Activated T-cell treated with anti-CD3 and anti-CD28 coated beads for 24 hours (primary cell): ENCODE results near the gene ANKRD10.
A peak's percentile ranks its signal among the peaks of the same experiment; 100 is the strongest.

Source experiments
- DNase-seq: peaks from one replicate; pipeline ENCODE4 v3.0.0-alpha.2; 2020; ENCODE audit warnings: low read depth

ANKRD10 gene

DNA sequence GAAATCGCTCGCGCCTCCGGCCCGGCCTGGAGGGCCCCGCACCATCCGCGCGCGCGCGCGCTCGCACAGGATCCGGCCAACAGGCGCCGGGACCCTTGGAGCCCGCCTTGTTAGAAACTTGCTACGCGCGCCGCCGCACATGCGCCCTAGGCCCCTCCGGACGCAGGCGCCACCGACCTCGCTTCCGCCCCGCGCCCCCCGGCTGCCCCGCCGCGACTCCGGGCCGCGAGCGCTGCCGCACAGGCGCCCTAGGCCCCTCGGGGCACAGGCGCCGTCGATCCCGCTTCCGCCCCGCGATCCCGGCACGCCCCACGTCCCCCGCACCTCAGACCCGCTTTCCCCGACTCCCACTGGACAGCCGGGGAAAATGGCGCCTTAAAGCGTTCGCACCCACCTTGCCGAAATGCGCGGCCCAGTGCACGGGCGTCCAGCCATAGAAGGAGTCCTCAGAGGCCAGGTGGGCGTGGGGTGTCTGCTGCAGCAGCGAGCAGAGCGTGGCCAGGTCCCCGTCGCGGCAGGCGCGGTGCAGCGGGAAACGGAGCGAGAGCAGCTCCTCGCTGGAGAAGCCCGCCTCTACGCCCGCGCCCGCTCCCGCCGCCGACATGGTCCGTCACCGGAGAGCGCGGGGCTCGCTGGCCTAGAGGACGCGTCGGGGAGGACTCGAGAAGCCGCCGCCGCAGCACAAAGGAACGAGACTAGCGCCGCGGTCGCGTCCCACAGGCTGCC is 375 bp downstream of the ANKRD10 start:
- DNase-seq = peak; percentile 75

DNA sequence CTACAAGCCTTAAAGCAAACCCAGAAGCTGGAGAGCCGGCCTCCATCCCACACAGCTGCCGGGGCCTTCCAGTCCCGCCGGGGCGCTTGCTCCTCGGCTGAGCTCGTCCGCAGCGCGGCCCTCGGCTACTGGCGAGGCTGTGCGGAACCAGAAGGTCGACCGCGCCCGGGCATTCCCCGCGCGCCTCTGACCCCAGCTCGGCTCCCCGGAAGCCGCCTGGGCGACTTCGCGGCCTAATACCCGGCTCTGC is 863 bp downstream of the ANKRD10 start:
- DNase-seq = no peak

DNA sequence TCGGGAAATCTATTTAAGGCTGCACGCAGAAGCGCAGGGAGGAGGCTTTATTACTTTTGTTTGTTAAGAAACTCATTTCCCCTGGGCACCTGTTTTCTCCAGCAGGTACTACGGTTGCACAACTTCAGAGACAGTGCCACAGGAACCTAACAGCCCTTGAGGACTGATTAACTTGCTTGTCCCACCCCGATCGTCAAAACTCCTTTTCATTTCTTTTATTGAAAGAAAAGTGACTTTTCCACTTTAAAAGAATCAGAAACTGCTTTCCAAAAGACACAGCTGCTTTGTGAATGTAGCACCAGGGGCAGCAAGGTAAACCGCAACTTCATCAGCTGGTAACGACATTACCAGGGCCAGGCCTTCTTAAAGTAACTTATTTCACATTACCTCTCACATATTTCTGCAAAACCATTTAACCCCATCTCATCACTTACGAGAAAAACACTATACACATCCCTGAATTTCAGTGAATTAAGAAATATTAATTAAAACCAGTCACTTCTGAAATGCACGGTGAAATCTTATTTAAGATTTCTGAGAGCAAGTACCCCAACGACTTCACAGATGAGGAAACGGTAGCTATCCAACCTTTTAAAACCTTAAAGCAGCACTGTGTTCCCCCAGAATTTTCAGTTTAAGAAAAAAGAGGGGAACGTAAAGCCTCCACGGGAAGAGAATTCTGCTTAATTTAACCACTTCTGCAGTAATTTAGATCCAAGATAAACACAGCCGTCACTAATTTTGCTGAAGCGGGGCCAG is 1.4 kb downstream of the ANKRD10 start:
- DNase-seq = no peak

DNA sequence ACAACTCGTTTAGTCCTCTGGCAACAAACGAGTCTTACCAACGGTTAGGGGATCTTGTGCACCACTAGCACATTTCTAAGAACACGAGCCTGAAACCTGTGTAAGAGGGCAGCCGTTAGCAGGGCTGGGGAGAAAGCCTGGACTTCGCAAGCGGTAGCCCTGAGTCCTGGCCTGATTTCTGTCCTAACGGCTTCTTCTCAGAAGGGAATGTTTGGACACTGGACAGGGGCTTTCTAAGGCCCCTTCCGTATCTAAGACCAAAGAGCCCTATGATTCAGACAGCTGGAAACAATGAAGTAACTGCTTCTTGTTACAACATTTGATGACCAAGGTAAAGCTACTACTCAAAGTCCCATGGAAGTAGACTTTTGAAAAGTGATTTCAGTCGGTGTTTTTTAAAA is 2.2 kb downstream of the ANKRD10 start:
- no peak for DNase-seq

DNA sequence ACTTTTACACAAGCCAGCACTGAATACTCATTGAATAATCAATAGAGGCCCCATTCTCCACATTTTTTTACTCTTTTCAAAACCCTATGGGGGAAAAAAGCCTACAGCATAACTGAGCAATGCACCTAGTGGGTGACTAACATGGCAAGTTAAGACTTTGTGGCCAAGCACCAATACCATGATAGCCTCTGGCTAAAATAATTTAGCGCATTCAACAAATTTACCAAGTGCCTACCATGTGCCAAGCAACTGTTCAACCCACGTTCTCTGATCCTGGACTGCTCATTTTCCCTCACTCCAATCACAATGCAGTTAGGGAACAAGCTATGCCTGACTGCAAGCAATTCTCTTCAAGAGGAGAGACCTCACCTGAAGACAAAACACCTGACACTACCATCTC is 3.0 kb downstream of the ANKRD10 start:
- DNase-seq = no peak

DNA sequence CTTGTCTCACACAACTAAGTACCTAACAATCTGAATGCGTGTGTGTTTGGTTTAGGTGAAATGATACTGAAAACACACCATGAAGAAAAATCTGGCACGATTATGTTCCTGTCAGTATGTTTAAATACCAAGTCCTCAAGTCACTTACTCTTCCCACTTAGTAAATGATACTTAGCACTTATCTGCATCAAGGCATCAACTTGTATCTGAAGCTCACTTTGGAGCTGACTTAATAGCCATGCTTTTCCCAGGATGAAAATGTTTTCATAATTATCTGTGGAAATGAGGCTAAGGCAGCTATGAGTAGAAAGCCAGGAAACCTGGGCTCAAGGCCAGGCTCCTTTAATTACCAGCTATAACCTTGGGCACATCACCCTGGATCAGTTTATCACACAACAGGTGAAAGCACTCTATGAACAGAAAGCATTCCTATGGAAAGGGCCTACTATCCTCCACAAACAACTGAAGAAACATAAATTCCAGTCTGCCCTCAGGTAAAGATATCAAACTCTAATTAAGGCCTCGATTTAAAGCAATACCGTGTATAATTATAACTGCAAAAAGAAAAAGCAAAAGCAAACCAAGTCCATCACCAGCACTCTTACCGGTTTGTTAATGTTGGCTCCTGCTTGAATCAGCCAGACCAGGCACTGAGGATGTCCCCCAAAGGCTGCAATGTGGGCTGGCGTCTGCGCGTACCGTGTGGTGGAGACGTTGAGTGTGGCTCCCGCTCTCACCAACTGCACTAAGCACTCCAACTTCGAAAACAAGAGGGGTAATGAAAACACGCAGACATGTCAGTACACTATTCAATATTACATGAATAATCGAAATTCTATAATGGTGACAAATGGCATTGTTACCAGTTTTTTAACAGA is 4.6 kb downstream of the ANKRD10 start:
- no peak for DNase-seq

DNA sequence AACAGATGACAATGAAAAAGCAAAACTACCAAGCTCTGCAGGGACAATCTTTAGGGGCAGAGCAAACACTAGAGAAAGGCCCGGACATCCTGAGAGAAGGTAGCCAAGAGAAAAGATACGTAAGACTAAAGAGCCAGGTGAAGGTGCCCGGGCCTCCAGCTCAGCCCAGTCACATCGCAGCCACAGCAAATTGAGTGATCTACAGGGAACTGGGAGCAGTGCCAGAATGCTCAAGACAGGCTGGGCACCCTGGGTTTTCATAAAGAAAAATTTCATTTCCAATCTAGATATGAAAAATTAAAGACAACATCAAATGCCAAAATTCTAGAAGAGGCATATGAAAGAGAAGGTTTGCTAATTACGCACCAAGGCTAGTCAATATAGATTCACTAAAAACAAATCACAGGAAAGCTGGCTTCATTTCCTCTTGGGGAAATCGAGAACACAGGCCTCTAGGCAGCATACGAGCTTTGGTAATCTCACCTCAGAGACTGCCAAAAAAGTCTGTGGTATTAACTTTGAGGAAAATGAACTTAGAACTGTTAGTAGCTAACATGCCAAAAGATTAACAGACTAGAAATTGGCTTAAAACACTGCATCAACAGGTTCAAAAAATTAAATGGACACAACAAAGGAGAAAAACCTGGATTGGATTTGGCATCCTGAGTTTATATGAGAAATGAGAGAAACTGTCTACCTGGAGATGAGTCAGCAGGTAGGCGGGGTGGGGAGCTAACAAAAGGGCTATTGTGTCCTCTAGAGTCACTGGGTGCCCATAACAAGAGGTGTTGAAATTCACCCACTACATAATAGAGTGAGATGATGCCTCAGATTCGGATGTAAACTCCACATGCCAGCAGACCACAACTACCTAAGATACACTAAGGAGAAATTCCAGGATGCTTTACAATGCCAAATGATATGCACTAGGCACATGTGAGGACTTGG is 6.6 kb downstream of the ANKRD10 start:
- DNase-seq = no peak

DNA sequence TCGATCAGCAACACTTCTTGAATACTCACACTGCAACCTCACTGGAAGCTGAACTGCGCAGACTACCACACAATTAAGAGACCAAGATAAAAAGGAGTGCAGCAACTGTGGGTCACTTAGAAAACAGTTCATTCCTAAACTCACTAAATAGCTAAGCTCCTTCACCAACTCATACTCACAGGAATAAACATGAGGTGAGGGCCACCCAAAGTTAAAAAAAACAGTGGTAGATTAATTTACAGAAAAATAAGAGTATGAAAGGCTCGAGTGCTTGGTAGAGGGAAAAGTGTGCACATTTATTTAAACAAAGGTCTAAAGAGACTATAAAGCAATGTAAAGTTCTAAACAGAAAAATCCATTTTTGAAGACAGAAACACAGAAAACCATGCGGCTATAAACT is 7.6 kb downstream of the ANKRD10 start:
- no peak for DNase-seq

DNA sequence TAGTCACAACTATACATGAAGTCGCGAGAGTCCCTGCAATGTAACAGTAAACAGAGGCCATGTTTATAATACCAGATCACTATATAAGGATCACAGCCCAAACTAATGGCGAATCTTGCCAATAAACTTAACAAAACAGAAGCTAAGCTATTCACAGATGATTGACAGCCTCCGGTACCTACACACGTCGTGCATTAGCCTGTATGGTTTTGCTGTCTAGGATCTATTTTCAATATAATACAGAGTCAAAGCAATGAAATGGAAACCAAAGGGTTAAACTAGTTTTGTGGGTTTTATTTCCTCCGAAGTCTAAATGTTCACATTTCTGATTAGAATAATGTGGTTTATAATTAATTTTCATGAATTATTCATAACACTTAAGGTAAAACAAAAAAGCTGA is 10.1 kb downstream of the ANKRD10 start:
- DNase-seq = no peak

DNA sequence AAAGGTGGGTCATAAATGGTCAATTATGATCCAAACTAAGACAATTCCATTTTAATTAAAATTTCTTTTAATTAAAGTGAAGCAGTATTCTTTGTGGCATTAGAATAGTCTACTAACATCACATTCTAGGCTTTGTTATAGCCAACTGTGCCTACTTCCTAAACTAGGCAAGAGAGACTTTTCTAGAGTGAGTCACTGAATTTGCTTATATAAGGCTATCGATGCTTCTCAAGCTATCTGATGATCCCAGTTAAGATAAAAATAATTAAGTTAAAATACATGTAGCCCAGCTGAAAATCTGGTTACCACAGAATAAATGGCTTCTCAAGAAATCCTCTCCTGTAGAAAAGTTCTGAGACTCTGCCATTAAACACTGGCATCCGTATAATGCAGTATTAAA is 12.5 kb downstream of the ANKRD10 start:
- DNase-seq = no peak

DNA sequence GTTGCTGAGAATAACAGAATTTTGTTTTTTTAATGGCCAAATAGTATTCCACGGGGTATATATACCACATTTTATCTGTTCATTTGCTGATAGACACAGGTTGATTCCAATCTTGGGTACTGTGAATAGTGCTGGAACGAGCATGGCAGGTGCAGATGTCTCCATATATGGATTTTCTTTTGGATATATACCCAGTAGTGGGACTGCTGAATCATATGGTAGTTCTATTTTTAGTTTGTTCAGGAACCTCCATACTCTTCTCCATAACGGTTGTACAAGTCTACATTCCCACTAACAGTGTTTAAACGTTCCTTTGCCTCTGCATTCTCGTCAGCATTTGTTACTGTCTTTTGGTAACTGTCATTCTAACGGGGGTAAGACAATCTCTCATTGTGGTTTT is 17.3 kb downstream of the ANKRD10 start:
- no peak for DNase-seq

DNA sequence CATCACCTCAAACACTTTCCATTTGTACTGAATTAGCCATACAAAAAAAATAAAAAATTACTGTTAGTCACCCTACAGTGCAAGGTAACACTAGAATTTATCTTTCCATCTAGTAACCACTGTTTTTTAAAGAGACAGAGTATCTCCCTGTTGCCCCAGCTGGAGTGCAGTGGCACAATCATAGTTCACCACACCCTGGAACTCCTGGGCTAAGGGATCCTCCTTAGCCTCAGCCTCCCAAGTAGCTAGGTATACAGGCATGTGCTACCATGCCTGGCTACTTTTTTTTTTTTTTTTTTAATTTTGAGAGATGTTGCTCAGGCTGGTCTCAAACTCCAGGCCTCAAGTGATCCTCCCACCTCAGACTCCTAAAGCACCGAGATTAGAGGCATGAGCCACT is 17.9 kb downstream of the ANKRD10 start:
- no peak for DNase-seq

DNA sequence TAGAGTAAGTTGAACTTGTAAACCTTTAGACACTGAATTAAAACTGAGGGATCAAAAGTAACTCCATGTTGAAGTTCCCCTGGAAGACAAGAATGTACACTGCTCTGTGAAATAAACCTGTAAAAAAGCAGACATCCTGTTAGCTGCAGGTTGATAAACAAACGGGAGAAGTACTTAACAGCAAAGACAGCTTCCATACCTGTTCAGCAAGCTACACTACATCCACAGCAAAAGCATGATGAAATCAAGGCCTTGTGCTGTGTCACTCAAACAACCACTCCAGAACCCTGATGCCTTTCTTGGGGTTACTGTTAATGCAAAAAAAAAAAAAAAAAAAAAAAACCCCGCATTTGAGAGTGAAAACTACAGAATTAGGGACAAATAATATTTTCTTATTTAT is 20.8 kb downstream of the ANKRD10 start:
- no peak for DNase-seq

DNA sequence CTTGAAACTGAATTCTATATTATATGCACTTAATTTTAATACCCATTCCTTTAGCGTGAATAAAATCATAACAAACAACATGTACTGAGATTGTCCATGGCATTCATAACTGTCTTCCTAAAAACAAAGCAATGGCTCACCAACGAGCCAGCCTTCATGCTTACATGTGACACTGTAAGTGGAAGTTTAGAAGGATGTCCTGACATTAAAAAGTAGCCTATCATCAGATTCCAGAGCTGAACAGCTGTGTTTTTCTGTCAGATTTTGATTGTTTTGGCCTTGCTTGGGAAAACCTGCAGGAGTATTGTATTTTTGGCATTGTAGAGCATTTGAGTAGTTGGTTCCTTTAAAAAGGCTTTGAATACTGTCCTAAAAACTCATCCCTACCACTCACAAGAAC is 21.3 kb downstream of the ANKRD10 start:
- no peak for DNase-seq

DNA sequence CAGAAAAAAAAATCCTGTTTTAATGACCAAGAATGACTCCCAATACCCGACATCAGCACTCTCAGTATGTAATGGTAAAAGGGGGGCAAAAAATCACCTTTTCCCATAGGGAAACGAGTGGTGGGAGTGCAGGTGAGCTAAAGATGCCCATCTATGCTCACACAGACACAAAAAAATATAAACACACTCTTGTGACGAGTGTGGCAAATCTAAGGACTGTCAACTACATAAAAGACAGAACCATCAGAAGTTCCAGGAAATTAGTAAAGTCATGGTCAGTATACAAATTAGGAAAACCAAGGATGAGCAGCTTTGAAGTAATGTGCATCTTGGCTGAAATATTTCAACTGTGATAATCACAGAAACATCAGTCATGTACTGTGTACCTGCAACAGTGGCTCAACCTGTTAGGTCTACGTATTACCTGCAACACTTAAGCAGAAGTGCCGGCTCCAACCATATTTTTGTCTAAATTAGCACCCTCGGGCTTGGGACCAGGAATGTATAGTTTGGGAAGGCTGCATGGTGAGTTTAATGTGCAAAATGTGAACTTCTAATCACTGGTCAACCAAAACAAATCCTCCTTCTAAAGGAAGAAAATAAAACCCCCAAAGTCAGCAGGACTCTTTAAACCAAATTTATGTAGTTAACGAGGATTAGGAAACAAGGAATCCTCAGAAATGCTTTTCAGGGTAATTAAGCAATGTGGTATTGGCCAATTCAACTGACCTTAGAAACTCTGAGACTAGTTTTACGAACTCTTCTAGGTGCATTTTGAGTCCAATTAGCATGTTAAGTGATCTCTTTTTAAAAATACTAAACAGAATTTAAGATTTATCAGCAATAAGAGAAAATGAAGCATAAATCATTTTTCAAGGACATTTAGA is 24.3 kb downstream of the ANKRD10 start:
- DNase-seq = no peak

DNA sequence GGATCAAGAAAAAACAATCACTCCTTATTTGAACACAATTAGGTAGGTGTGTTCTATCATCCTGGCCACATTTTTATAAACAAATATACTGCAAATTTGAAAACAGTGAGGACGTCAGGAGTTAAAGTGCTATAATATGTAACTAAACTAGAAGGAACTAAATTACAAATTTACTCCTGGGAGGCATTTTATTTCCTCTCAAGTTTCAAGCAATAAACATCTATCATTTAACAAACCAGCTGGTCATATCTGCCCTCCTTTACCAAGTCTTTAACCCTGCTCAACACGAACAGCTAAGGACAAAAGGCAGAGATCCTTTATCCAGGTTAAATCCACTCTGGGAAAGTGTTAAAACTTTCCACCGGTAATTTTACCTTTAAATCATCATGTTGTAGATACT is 26.5 kb downstream of the ANKRD10 start:
- no peak for DNase-seq

DNA sequence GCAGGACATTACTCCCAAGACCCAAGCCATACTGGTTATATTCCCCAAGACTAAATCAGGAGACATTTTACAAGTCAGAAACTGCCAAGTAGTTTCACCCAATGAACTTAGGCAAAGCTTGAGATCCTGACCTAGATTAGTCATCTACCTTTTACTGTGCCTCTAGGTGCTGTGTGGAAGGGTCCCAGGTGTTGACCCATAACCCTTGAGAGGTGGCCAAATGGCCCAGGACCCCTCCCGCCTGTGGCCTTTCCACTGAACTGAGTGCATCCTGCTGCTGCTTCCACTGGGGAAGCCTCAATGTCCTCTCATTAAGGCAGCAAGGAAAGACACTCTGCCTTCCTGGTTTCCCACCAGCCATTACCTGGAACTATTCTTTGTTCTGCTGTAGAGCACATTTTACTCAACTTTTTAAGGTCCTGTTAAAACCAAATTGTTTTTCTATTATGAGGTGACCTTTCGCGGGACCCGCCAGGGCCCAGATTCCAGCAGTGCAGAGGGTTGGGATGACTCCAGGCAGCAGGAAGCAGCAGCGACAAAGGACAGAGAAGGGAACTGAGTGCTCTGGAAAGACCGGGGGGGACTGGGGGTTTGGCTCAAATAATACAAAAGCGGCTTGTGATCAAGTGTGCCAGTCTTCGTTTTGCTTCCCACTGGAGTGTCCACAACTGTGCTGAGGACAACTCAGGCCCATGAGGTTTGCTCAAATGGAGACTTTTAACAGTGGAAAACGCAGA is 27.1 kb downstream of the ANKRD10 start:
- DNase-seq = no peak

DNA sequence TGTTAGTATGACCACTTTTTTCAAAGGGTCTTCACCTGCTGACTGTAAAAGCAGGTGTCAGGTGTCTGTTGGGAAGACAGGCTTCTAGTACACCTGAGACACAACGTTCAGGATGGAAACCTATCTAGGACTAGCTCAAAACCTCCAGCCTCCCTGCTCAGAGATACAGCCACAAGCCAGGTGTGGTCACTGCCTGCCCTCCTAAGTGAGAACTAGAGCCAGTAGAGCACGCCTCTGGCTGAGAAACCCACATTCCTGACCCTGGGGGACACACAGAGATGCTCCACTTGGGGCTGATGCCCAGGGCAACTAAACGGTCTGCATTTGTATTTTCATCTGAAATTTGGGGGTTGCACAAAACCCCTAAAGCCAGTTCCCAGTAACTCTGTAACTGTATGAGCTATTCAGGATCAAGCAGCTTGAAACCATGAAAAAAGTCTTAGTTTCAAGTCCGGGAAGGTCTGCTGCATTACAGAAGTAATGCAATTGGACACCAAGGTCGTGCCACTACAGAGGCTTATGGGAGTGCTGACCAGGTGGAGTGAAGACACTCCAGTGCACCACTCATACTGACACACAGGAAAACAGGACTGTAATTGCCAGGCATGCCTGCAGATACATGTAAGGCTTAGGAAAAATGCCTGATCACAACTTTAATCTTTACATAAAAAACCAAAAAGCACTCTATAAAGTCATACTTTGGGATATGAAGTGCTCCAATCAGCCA is 27.8 kb downstream of the ANKRD10 start:
- DNase-seq = no peak
